ENCODE data around the gene METTL16. TPM values are rescaled to one million over a fixed set of nuclear protein-coding genes. Genes with fewer than 3 reads are reported as not detected.

Gene METTL16
- total and polyA plus RNA-seq, 9 of the 15 experiments (the other 6 are each of a cell fraction or from before 2014, with no cell fraction given), result 12.1 to 30.5 (median 19.8) TPM

- TF ChIP-seq, protein P1, sequence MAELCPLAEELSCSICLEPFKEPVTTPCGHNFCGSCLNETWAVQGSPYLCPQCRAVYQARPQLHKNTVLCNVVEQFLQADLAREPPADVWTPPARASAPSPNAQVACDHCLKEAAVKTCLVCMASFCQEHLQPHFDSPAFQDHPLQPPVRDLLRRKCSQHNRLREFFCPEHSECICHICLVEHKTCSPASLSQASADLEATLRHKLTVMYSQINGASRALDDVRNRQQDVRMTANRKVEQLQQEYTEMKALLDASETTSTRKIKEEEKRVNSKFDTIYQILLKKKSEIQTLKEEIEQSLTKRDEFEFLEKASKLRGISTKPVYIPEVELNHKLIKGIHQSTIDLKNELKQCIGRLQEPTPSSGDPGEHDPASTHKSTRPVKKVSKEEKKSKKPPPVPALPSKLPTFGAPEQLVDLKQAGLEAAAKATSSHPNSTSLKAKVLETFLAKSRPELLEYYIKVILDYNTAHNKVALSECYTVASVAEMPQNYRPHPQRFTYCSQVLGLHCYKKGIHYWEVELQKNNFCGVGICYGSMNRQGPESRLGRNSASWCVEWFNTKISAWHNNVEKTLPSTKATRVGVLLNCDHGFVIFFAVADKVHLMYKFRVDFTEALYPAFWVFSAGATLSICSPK (IDR thresholded peaks at IDR 0.05; ENCODE audit: borderline replicate concordance), result 0 out of 2 replicates have a peak, but pooled peaks have one; percentile 81
- no peak for TF ChIP-seq POLR2B (IDR thresholded peaks at IDR 0.05; ENCODE audit: low read depth, partially characterized antibody)
- TF ChIP-seq ARID2 (IDR thresholded peaks at IDR 0.05), result no peak
- no peak for TF ChIP-seq TSHZ1 (CRISPR knock-in tag; IDR thresholded peaks at IDR 0.05)
- no peak for TF ChIP-seq ZNF384 (IDR thresholded peaks at IDR 0.05; ENCODE audit: low read depth, low read length)
- TF ChIP-seq ARHGAP35 (IDR thresholded peaks at IDR 0.05; ENCODE audit: partially characterized antibody), result no peak
- TF ChIP-seq PRPF4 (IDR thresholded peaks at IDR 0.05; ENCODE audit: insufficient read depth, low read depth, low read length, poor library complexity, severe bottlenecking), result peak; percentile 11
- no peak for TF ChIP-seq ZNF280A (IDR thresholded peaks at IDR 0.05; ENCODE audit: low read depth, partially characterized antibody)
- TF ChIP-seq SUPT5H (IDR thresholded peaks at IDR 0.05), result peak; percentile 50; the same call in 1 of the 2 replicates
- TF ChIP-seq NR2F6 (CRISPR knock-in tag; IDR thresholded peaks at IDR 0.05), result no peak
- peak; percentile 93 for TF ChIP-seq JUND (IDR thresholded peaks at IDR 0.05; ENCODE audit: borderline replicate concordance, low read depth, low read length)
- TF ChIP-seq JUND (tag; IDR thresholded peaks at IDR 0.05; ENCODE audit: borderline replicate concordance, low read depth, low read length), result peak; percentile 79; the same call in 1 of the 3 replicates
- no peak for TF ChIP-seq PHF20 (IDR thresholded peaks at IDR 0.05; ENCODE audit: partially characterized antibody)
- TF ChIP-seq E2F6 (IDR thresholded peaks at IDR 0.05; ENCODE audit: borderline replicate concordance in 1 of 2, extremely low read depth in 1 of 2, insufficient read depth in 1 of 2, insufficient read length in 1 of 2, low read depth in 1 of 2, low read length in 1 of 2, poor library complexity in 1 of 2, severe bottlenecking in 1 of 2), result peak in 1 of 2 experiments; percentile 53
- no peak for TF ChIP-seq ZSCAN32 (CRISPR knock-in tag; IDR thresholded peaks at IDR 0.05)
- no peak for TF ChIP-seq ZNF785 (CRISPR knock-in tag; IDR thresholded peaks at IDR 0.05)
- TF ChIP-seq HMGN3 (IDR thresholded peaks at IDR 0.05; ENCODE audit: borderline replicate concordance, extremely low read depth, insufficient read length, low read depth, low read length), result peak; percentile 16
- no peak for TF ChIP-seq ZNF174 (CRISPR knock-in tag; IDR thresholded peaks at IDR 0.05)
Measured at GRCh38 chr17:2398655-2399571, 112.8 kb downstream of the METTL16 start (continued).

All from K562 (cell line).